ENCODE measurements around the gene AQP2. TPM values are rescaled to one million over a fixed set of nuclear protein-coding genes. Genes with fewer than 3 reads are reported as not detected.

AQP2 gene
- total and polyA plus RNA-seq, 2 of the 4 experiments (the other 2 are of a cell fraction): not detected

DNA sequence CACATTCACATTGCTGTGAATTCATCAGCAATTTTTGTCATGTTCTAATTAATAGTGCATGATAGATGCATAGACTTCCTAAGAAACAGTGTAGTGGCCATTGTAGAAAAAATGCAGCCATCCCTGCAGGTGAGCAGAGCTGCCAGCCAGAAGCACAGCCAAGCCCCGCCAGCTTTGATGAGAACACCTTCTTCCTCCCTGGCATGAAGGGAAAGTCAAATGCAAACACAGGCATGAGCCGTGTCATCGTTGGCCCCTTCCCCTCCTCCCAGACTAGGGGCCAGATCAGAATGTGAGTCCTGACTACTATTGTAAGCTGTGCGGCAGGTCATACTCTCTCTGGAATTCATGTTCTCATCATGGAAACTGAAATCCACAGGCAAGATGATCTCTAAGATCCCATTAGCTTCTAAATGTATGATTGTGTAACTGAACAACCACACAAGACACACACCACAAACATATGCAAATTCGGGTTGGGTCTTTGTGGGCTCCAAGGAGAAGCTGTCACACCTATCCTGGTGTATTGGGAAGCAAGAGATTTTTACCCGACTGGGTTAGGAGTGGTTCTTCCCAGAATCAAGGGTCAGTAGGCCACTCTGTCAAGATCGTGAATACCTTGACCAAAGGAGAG, 2.8 kb upstream of the AQP2 start:
- Histone ChIP-seq H4K20me1 (ENCODE audit: insufficient read depth, low read length) (no peaks in the 10 kb centered on the region), H3K27me3 (ENCODE audit: control insufficient read depth, insufficient read depth, low read length) (peaks cover 25% of the 10 kb centered on the region), H3K56ac (ENCODE audit: extremely low read depth, insufficient read depth, low read length) (no peak overlapping the region), H3K9me1 (ENCODE audit: insufficient read depth, low read length) (0 out of 2 replicates have a peak, but pooled peaks cover 3% of the 10 kb centered on the region), H3K4ac (ENCODE audit: low read depth, low read length) (no peak overlapping the region), H2AFZ (replicated peaks; ENCODE audit: low read length, poor library complexity) (no peak overlapping the region), H3K4me3 (ENCODE audit: insufficient read depth, low read depth, low read length) (no peak overlapping the region), H3K14ac (replicated peaks; ENCODE audit: low read depth, low read length) (no peak overlapping the region), H3K36me3 (ENCODE audit: control insufficient read depth, insufficient read depth, low read length) (no peaks in the 10 kb centered on the region), H4K5ac (ENCODE audit: low read depth, low read length) (no peak overlapping the region), H3K79me1 (ENCODE audit: low read depth in 1 of 2, low read length in 2 of 2) (no peaks in the 10 kb centered on the region), H3K18ac (ENCODE audit: low read depth, low read length) (no peak overlapping the region), H3K23ac (ENCODE audit: low read depth, low read length) (no peak overlapping the region), H2BK15ac (ENCODE audit: low read depth, low read length) (no peak overlapping the region), H2AK5ac (ENCODE audit: low read depth, low read length) (no peak overlapping the region), H3K9ac (ENCODE audit: low read depth, low read length) (no peak overlapping the region), H4K91ac (ENCODE audit: insufficient read depth, low read depth, low read length) (no peak overlapping the region), H4K8ac (ENCODE audit: low read depth in 2 of 2, low read length in 2 of 2) (no peak overlapping the region), H2BK5ac (ENCODE audit: low read depth, low read length, poor library complexity, severe bottlenecking) (no peak overlapping the region), H2BK20ac (ENCODE audit: low read depth, low read length) (no peak overlapping the region), H3K9me3 (ENCODE audit: control insufficient read depth, insufficient read depth, low read length) (no peaks in the 10 kb centered on the region), H3K4me1 (ENCODE audit: control insufficient read depth, insufficient read depth, low read length) (no peaks in the 10 kb centered on the region; the same call in 1 of the 2 replicates), H3K27ac (ENCODE audit: insufficient read depth, low read length) (no peak overlapping the region), H2AK9ac (replicated peaks; ENCODE audit: low read depth, low read length, poor library complexity) (no peak overlapping the region), H3K4me2 (ENCODE audit: low read depth, low read length) (no peak overlapping the region), H2BK120ac (ENCODE audit: low read depth, low read length) (no peak overlapping the region)
- ATAC-seq (ENCODE audit: low read depth): no peak
- TF ChIP-seq RCOR1 (IDR thresholded peaks at IDR 0.05; ENCODE audit: insufficient replicate concordance, low read length) (no peak), MAZ (IDR thresholded peaks at IDR 0.05; ENCODE audit: borderline replicate concordance, low read depth, low read length) (no peak), POLR2A (IDR thresholded peaks at IDR 0.05; ENCODE audit: low read depth, low read length) (no peak)
- TF ChIP-seq, protein P1, sequence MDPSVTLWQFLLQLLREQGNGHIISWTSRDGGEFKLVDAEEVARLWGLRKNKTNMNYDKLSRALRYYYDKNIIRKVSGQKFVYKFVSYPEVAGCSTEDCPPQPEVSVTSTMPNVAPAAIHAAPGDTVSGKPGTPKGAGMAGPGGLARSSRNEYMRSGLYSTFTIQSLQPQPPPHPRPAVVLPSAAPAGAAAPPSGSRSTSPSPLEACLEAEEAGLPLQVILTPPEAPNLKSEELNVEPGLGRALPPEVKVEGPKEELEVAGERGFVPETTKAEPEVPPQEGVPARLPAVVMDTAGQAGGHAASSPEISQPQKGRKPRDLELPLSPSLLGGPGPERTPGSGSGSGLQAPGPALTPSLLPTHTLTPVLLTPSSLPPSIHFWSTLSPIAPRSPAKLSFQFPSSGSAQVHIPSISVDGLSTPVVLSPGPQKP (IDR thresholded peaks at IDR 0.05; ENCODE audit: borderline replicate concordance, low read depth, low read length): no peak
- ChIA-PET POLR2A (ENCODE audit: unreplicated experiment) (no interaction called here), CTCF (no interaction called here)
- BruUV-seq (replicated peaks): no TSS peak
- 100% methylated on average over 2 of the region's 7 CpGs; no CpG with 5 or more reads in 1 of the 2 experiments for WGBS, 2 experiments (ENCODE audit: extremely low coverage in 2 of 2, insufficient read length in 1 of 2)
- in situ Hi-C loops (cut with MboI; ENCODE audit: low sequenced_read_pairs) (no loop called here), intact Hi-C loops (cut with micrococcal nuclease) (no loop called here), dilution Hi-C loops (cut with HindIII; ENCODE audit: low sequenced_read_pairs, unreplicated experiment) (no loop called here)
- no peak for DNase-seq

Data from IMR-90 (cell line).